Measurements from ENCODE around the gene EHMT1. TPM values are rescaled to one million over a fixed set of nuclear protein-coding genes. Genes with fewer than 3 reads are reported as not detected.

EHMT1 gene
- total RNA-seq, 1 donor from 2014 or later, result 71.7 TPM

DNA sequence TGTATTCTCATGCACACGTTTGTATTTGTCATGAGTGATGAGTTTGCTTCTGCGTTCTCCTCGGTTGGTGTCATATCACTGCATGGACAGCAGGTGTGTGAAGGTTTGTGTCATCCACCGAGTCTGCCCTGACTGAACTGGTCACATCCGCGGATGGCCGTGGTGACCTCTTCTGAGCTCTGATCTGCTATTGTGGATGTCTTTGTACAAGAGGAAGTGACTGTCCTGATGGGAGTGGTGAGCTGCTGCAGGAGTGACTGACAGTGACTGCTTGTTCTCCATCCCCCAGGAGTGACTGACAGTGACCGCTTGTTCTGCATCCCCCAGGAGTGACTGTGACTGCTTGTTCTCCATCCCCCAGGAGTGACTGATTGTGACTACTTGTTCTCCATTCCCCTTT, 69.9 kb downstream of the EHMT1 start:
- DNase-seq (ENCODE audit: low spot score in 2 of 2), result no peak
- FAIRE-seq, result no peak

DNA sequence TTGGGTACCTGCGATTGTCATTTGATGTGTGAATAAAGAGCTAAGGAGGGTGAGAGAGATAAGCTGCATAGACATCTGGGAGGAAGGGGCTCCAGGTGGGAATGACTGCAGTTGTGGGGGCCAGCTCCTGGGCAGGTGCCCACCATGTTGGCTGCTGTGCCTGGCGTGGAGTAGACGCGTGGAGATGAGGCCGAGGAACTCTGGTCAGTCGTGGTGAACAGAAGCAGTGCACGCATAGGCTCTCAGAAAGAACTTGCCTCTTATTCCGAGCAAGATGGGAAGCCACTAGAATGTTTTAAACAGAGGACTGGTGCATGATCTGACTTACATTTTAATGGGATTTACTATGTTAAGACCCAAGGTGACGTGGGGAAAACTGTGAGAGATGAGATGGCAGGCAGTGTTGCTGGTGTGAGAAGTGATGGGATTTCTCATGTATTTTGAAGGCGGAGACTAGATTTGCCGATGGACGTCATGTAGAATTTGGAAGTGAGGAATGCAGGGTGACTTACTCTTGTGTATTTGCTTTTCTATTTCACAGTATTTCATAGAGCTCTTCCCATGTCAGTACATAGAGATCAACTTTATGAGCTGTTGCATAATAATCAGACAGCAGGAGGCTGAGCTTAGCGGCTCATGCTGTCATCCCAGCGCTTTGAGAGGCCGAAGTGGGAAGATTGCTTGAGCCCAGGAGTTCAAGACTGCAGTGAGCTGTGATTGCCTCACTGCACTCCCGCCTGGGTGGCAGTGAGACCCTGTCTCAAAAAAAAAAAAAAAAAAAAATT, 71.1 kb downstream of the EHMT1 start:
- FAIRE-seq (no peak), DNase-seq (ENCODE audit: low spot score in 2 of 2) (no peak)

DNA sequence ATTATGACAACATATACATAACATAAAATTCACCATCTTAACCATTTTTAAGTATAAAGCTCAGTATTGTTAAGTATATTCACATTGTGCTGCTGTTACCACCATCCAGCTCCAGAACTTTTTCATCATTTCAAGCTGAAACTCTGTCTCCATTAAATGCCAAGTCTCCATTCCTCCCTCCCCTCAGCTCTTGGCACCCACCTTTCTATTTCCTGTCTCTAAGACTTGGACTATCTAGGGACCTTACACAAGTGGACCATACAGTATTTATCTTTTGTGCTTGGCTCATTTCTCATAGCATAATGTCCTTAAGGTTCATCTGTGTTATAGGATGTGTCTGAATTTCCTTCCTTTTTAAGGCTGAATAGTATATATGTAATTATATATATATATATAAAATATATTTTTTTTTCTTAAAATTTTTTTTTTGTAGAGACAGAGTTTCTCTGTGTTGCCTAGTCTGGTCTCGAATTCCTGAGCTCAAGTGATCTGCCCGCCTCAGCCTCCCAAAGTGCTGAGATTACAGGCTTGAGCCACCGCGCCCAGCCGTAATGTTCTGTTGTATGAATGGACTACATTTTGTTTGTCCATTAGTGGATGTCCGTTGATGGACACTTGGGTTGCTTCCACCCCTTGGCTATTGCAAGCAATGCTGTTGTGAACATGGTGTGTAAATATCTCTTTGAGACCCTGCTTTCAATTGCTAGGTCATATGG, 72.3 kb downstream of the EHMT1 start:
- no peak for DNase-seq (ENCODE audit: low spot score in 2 of 2)
- FAIRE-seq, result no peak

DNA sequence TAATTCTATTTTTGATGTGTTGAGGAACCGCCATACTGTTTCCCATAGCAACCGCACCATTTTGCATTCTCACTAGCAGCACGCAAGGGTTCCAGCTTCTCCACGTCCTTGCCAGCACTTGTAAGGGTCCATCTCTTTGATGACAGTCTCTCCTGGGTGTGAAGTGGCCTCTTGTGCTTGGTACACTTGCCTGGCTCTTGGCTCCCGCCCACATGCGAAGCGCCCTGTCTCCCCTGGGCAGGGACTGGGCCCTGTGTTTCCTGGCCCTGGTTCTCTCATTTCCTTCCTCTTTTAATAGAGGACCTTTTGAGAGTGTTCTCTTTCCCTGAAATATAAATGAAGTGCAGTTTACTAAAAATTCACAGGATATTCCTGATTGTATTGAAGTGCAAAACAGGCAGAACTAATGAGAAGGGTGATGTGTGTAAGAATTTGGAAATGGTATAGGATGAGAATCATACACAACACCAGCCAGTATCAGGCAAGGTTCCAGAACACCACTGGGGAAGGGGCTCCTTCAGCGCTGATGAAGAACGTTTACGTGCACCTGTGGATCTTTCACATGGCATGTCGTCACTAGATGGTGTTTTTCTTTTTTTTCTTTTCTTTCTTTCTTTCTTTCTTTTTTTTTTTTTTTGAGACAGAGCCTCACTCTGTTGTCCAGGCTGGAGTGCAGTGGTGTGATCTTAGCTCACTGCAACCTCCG, 73.0 kb downstream of the EHMT1 start:
- no peak for DNase-seq (ENCODE audit: low spot score in 2 of 2)
- FAIRE-seq, result no peak

DNA sequence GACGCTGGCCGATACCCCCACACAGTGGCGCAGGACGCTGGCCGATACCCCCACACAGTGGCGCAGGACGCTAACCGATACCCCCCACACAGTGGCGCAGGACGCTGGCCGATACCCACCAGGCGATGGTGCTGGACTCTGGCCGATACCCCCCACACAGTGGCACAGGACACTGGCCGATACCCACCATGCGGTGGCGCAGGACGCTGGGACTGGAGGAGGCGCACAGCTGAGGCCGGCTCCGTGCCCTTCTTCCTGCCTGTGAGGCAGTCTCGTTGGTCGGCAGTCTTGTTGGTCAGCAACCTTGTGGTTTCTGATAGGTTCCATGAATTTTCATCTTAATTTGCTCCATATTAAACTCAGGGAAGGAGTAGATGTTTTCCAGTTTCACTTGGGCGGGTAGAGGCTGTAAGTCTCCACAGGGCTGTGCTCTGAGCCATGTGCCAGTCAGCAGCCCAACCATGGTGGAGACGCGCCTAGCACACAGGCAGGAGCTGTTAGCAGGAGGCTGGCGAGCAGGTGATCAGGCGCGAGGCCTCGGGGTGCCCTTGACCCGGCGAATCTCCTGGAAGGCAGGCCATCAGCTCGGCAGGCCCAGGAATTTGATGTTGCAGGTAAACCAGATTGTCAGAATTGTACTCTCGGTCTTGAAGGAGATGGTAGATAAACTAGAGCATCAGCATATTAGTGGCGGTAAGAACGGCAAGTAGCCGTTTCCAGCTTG, 75.6 kb downstream of the EHMT1 start:
- DNase-seq (ENCODE audit: low spot score in 2 of 2) (no peak), FAIRE-seq (no peak)

DNA sequence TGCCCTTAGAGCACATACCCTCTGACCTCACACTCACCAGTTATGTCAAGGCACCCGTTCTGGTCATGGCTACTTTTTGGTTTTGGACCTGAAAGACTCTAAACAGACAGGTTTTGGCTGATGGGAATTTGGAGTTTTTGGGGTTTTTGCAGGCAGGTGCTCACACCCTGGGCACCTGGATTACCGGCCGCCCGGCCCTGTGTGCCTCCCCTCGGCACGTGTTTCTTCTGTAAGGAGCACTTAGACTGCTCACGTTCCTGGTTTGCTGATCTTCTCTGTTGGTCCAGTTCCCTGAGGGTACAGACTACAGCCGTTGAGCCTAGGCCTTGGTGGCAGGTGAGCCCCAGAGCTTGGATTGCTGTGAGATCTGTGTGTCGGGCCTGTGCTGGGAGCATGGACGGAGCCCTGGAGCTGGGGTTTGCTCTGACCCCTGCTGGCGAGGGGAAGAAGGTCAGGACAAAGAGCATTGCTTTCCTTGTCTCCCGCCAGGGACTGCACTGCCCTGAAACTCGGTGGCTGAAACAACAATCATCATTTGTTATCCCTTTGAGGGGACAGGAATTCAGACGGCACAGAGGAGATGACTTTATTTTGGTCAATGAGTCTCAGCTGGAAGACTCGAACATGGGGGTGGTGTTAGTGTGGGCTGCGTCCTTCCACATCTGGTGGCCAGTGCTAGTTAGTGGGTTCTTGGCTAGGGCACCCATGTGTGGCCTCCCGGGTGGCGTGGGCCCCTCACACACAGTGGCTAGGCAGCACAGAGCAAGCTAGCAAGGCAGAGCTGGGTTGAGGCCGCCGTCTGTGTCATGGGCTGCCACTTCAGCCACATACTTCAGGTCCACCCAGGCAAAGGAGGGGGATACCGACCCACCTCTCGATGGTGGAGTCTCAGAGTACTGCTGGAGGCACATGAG, 76.4 kb downstream of the EHMT1 start:
- DNase-seq (ENCODE audit: low spot score in 2 of 2), result peak; percentile 81
- FAIRE-seq, result no peak

DNA sequence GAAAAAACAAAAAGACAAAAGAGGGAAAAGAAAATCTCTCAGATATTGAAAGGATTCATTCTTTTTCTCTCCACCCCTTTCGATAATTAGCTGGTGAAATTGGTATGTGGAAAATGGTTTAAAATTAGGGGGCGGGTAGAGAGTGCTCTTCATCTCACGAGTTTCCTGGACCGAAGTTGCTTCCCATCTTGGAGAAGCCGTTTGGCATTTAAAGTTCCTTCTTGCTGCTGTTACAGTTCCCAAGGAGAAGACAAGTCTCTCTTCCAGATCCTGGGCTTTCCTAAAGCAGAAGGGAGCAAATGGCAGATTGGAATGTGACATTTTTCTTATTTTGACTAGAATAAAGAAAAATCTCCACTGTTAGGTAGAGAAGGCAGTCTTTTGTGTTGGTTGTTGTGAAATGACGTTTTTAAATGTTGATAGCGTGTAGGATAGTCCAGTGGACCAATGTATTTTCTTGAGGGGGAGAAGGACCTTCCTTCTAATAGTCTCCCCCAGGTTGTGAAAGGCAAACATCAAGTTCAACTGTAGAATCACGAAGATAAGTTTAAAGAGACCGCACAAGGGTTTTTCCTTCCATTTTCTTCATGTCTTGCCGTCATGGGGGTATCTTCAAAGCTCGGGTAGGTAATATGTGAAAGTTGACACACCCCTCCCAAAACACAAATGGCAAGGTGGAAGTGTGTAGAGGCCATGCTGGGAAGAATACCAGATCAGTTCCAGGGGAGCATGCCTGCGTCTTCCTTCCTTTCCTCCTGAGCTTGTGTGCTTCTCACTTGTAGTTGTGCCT, 77.5 kb downstream of the EHMT1 start:
- DNase-seq (ENCODE audit: low spot score in 2 of 2), result no peak
- no peak for FAIRE-seq

DNA sequence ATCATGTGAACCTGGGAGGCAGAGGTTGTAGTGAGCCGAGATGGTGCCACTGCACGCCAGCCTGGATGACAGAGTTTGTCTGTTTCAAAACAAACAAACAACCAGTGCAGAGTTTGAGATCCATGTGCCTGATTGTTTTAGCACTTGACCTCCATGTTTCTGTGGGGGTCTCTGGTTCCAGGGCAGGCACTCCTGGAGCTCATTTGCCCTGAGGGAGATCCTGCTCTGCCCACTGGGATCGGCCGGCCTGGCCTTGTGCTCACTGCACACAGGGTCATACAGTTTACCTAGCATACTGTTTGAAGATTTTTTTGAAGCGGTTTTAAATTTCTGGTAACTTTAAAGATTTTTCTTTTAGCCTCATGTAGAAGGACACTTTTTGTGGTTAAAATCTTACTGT, 78.4 kb downstream of the EHMT1 start:
- FAIRE-seq (no peak), DNase-seq (ENCODE audit: low spot score in 2 of 2) (no peak)

DNA sequence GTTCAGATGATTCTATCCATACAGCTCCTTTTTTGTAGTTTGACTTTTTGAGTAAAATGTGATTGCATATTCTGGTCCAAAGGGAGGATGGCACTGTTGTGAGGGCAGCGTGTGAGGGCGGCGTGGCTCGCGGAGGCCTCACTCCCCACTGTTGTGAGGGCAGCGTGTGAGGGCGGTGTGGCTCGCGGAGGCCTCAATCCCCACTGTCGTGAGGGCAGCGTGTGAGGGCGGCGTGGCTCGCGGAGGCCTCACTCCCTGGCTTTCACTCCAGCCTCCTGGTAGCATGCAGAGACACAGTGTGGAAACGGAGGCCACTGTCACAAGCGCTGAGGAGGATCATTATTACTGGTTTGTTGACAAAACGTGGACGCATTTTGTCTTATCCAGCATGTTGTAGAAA, 79.0 kb downstream of the EHMT1 start:
- FAIRE-seq, result no peak
- DNase-seq (ENCODE audit: low spot score in 2 of 2), result no peak

DNA sequence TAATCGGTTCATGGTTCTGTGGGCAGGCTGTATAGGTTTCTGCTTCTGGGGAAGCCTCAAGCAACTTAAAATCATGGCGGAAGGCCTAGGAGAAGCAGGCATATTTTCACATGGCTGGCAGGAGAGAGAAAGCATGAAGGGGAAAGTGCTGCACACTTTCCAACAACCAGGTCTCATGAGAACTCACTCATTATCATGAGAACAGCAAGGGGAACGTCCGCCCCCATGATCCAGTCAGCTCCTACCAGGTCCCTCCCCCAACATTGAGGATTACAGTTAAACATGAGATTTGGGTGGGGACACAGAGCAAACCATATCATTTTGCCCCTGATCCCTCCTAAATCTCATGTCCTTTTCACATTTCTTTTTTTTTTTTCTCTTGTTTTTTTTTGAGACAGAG, 82.1 kb downstream of the EHMT1 start:
- no peak for DNase-seq (ENCODE audit: low spot score in 2 of 2)
- FAIRE-seq, result no peak

DNA sequence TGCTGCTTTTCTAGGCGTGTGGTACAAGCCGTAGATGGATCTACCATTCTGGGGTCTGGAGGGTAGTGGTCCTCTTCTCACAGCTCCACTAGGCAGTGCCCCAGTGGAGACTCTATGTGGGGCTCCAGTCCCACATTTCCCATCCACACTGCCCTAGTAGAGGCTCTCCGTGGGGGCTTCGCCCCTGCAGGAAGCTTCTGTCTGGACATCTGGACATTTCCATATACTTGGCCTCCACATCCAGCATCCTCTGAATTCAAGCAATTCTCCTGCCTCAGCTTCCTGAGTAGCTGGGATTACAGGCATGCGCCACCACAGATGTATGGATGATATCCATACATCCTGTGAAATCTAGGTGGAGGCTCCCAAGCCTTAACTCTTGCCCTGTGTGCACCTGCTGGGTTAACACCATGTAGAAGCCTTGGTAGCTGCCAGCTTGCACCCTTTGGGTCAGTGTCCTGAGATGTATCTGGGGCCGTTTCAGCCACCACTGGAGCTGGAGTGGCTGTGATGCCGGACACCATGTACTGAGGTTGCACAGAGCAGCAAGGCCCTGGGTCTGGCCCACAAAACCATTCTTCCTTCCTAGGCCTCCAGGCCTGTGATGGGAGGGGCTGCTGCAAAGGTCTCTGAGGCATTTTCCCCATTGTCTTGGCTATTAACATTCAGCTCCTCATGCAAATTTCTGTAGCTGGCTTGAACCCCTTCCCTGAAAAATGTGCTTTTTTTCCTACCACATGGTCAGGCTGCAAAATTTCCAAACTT, 84.0 kb downstream of the EHMT1 start:
- DNase-seq (ENCODE audit: low spot score in 2 of 2), result no peak
- FAIRE-seq, result no peak

DNA sequence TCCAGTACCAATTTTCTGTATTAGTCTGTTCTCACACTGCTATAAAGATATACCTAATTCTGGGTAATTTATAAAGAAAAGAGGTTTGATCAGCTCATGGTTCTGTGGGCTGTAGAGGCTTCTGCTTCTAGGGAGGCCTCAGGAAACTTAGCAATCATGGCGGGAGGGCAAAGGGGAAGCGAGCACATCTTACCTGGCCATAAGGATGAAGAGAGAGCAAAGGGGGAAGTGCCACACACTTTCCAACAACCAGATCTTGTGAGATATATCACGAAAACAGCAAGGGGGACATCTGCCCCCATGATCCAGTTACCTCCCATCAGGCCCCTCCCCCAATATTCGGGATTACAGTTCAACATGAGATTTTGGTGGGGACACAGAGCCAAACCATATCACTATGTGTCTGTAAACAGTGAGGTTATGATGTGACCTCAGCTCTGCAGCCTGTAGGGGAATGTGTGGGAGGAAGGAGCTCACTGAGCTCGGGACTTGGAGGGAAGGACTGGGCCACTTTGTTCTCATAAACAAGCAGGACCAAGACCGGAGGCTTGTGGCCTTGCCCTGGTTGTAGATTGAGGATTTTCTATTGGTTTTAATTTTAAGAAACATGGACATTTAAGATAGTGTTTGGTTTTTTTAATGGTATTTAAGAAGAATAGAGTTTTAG, 85.2 kb downstream of the EHMT1 start:
- DNase-seq (ENCODE audit: low spot score in 2 of 2) (no peak), FAIRE-seq (no peak)

DNA sequence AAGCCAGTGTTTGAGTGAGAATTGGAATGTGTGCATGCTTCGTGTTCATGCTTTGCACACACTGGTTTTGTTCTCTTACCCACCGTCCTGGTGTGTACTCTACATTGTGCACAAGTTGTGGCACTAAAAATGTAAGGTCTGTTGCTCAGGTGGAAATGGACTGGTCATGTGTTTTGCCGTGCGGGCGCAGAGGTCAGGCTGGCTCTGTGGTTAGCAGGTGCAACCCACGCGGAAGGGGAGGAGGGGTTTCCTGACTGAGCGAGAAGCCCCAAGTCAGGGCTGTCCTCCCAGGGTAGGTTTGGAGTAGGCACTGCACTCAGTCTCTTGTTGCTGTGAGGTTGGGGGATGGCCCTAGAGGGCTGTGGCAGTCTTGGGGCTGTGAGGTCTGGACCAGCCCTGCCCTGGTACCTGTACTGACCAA, 86.6 kb downstream of the EHMT1 start:
- DNase-seq (ENCODE audit: low spot score in 2 of 2), result no peak

DNA sequence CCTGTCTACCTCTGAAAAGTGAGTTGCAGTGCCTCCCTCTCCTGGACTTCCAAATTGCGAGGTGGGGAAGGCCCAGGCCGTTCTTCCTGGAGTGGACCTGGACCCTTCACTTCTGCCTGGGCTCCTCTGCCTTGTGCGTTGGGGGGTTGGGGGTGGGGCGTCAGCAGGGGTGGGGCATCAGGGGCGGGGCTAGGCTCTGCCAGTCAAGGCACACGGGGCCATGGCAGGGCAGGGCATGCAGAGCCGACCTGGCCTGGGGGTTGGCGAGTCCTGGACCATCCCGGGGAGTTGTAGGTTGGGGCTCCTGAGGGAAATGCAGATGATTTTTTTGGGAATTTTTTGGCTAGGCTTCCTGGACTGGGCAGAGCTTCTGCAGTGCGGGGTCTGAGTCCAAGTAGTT, 87.1 kb downstream of the EHMT1 start:
- FAIRE-seq (no peak), DNase-seq (ENCODE audit: low spot score in 2 of 2) (no peak)

More for the DNA sequence above, 86.6 kb downstream of the EHMT1 start:
- FAIRE-seq, result no peak

DNA sequence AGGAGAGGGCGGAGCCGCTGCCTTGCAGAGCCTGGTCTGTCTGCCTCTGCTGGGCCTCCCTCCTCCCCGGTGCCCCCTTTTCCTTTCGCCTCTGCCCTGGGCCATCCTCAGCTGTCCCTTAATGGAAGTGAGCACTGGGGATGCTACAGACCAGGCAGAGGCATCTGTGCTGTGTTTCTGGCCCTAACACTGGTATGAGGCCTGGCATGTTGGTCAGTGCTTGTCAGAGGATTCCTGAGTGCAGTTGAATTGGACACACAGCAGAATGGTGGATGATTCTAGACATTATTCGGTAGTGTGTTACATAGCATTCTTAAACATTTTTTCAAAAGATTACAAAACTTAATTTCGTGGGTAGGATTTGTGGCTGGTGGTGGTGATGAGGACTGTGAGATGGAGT, 88.6 kb downstream of the EHMT1 start:
- no peak for DNase-seq (ENCODE audit: low spot score in 2 of 2)
- FAIRE-seq, result no peak

DNA sequence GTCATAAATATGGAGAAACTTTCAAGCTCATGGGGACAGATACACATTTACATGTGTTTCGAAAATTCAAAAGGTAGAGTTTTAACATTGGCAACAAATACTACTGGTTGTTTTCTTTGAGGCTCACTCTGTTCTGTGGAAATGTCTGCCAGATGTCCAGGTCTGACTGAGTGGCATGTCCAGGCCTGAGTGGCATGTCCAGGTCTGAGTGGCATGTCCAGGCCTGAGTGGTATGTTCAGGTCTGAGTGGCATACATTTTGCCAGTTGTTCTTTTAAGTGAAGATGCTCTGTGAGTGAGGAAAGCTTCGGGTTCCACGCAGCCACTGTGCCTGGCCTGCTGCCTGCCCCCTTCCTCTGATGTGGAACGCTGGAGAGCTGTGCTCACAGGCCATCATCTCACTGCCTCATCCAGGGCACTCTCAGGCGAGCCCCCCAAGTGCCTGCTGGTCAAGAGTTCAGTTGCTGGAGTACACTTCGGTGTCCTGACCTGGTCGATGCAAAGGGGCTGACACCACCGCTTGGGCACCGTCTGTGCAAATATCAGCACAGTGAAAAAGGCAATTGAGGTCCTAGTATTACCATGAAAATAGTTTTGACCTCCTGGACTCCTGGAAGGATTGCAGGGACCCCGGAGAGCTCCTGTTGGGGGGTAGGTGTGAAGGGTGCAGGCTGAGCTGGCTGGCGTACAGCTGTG, 89.9 kb downstream of the EHMT1 start:
- DNase-seq (ENCODE audit: low spot score in 2 of 2) (no peak), FAIRE-seq (no peak)

All from frontal cortex (tissue), 4 donors.